HG03066 (cell line): ENCODE results near the gene CMIP.
"Not testable (repeated sequence)": the region's sequence is repeated elsewhere in the genome, so short reads cannot be mapped to it uniquely, and the experiment has no call there.

Experiments used
- ATAC-seq: cut with Tn5 transposase; IDR thresholded peaks from one replicate; pipeline ENCODE4 v1.9.1; 2021; ENCODE audit warnings: low read depth; ENCODE audit not compliant: unreplicated experiment

The CMIP gene

GRCh38 chr16:81444448-81445121 is at the start of gene CMIP:
Gene CMIP, plus strand, starts transcription at chr16:81444808.
- peak; percentile 74 for ATAC-seq

- ATAC-seq, result no peak
Measured at GRCh38 chr16:81394966-81395655, 49.5 kb upstream of the CMIP start.

GRCh38 chr16:81397058-81397878 is 47.3 kb upstream of the CMIP start:
- ATAC-seq, result no peak

DNA sequence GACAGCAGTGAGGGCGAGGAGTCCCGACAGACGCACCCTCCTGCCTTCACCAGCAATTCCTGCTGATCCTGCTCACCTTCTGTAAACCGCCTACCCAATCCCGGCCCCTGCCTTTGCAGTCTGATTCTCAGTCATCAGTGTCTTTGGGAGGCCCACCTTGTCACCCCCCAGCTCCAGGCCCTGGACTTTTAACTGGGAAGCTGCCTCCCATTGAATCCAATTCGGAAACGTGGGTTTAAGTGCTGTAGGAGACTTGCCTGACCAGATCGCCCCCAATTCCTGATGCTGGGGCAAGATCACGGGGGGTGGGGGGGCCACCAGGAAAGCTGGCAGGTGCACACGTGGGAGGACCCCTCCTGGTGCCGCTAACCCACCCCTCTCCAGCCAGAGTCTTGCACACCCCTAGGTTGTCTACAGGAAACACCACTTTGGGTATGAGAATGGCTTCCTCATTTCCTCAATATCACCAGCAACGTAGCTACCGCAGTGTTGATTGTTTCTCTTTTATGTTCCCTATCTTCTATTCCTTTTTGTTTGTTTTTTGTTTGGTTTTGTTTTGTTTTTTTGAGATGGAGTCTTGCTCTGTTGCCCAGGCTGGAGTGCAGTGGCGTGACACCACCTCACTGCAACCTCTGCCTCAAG is 46.6 kb upstream of the CMIP start:
- ATAC-seq, result no peak

- no peak for ATAC-seq
Measured at GRCh38 chr16:81399909-81400308, 44.7 kb upstream of the CMIP start.

DNA sequence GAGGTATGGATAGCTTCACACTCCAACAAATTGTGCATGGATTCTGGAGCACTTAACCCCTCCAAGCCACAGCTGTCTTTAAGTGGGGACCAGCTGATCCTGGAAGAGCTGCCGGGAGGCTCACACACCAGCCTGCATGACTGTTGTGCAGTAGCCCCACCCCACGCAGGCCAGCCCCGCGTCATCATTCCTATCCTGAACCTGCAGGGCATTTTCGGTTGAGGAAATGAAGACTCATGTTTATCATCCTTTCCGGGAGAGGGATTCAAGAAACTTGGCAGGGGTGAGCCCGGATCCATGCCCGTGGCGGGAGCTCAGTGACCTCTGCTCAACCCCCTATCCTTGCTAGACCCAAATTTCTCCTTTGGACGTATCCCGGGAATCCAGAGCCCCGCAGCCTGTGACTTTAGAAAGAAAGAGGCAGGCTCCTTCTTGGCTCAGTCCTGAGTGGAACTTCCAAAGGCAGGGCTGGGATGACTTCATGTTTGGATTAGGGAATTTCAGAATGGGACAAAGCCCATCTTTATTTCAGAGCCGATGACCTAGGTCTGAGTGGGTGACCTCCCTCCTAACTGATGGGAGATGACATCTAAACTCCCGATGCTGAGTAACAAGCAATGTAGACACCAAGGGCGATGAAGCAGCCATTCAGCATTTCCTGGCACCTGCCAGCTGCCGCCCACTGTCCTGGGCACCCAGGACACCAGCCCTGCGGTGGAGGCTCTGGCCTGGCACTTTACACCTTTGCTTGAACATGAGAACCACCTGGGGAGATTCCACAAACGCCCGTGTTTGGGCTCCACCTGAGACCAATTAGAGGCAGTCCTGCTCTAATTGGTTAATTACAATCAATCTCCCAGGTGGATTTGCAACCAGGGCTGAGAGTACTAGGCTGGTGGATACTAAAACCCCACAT is 43.3 kb upstream of the CMIP start:
- ATAC-seq, result no peak

DNA sequence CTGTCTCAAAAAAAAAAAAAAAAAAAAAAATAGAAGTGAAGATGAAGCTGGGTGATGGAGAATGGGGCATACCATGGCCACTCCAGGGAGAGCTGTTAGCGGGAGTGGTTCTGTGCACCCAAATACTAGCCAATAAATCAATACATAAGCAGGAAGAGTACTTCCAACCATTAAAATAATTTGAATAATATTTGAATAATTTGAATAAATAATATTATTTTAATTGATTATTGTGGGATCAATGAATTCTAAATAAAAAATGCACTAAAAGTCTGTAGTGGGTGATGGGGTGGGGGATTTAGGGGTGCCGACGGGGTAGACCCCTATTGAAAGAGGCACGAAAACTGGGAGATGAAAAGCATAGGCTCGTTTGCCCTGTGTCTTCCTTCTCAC is 41.4 kb upstream of the CMIP start:
- ATAC-seq, result no peak

DNA sequence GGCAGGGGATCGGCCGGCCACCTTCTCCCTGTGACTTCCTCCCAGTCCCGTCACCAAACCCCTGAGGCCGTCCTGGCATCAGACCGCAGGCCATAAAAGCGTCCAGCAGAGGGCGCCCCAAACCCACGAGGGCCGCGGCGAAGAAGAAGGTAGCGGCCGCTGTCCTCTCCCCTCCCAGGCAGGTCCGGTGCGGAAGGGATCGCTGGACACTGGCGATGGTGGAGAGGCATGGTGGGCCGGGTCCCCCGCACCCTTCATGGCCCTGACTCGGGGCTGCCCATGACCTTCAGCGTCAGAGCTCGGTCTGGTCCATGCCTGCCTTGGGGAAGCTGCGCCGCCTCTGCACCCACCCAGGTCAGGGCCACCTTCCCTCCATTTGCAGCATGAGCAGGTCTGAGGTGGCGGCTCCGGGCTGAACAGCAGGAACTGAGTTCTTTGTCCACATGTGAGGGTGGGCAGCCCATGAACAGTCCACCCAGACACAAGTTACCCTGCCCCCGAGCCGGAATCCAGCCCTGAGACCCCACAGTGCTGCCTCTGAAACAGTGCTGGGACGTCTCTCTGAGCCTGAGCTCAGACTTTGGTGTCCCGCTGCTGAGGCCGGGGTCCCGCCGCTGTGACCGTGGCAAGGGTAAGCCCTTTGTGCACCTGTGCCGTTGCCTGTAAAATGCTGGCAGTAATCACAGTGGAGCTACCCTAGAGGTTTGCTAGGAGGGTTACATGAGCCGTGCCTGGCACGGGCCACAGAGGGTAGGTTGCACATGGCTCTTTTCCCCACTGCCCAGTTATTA is 40.8 kb upstream of the CMIP start:
- ATAC-seq, result peak; percentile 84

- ATAC-seq, result not testable (repeated sequence)
Measured at GRCh38 chr16:81405002-81405401, 39.6 kb upstream of the CMIP start.

DNA sequence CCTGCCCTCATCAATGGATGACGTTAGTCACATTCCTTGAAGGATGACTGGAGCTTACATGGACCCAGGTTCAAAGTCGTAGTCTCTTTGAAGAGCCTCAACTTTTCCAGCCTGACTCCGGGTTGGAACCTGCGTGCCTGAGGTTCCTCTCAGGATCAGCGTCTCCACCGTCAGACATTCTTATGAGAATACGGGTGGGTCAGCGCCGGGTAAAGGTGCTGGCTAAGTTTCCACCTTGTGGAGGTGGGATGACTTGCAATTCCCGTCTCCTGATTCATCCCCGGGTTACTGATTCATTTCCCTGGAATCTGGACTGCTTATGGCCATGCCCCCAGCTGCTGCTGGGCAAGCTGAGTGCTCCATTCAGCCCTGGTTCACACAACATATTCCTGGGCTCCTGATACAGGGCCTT is 38.9 kb upstream of the CMIP start:
- no peak for ATAC-seq

DNA sequence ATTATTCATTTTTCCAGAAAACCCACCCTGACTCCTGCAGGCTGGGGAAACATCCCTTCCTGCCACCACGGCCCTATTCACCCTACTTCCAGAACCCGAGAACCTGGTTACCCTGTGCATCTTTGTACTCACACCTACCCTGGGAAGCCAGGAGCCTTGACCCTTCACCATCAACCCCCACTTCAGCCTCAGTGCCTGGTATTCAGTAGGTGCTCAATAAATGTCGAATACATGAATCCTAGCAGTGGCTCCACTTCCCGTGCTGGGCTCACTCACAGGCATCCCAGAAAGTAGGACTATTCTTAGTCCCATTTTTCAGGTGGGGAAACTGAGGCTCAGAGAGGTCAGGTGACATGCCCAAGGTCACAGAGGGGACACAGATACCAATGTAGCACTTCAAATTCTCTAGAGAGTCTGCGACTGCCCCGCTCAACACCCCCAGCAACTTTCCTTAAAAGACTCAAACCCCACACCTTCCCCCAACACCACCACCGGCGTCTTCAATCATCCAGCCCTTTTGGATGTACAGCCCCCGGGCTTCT is 36.1 kb upstream of the CMIP start:
- ATAC-seq, result no peak

DNA sequence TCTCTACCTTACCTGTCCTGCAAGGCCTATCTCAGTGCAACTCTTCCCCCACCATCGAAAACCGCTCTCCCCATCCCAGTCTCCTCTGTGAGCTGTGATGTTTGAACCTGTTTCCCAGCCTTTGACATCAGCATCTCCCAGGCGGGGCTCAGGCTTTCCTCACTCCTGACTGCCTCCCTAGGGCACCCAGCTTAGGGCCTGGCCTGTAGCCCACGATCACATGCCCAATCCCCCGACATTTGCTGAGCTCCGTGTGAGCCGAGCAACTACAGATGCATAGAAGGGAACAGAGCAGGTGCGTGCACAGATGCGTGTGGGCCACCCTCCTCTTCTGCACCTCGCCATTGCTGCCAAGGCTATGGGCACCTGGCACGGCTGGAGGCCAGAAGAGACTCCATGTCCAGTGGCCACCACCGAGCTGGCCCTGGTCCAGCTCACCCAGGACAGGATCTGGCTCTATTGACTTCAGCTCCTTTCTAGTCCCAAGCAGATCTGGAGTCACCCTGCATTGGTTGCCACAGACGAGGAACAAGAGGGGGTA is 35.5 kb upstream of the CMIP start:
- no peak for ATAC-seq

- no peak for ATAC-seq
Measured at GRCh38 chr16:81410643-81411293, 33.8 kb upstream of the CMIP start.

DNA sequence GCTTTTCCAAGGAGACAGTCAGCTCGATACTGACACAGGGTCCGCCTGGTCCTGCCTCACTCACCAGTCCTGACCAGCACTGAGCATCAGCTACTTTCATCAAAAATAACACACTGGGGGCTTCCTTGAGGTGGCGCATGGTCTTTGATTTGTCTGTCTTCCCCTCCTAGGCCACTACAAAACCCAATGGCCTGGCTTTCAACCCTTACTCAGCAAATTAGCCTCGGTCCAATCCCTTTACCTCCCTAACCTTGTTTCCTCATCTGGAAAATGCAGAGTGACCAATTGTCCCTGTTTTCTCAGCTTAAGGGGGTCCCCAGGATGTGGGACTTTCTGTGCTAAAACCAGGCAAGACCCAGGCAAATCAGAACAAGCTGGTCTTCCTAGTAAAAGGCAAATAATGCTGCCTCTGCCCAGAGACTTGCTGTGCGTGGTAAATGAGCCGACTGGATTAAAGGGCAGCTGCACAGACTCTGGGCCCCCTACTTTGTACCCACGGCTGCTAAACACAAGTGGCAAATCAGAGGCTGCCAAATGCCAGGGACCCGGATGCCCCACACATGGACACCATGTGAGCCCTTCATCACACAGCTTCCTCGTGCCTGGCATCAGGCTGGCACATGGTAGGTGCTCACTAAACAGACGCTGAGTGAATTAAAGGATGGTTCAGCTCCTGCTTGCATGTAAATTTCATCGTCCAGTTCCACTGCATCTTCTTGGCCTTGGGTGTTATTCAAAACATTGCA is 31.2 kb upstream of the CMIP start:
- no peak for ATAC-seq

DNA sequence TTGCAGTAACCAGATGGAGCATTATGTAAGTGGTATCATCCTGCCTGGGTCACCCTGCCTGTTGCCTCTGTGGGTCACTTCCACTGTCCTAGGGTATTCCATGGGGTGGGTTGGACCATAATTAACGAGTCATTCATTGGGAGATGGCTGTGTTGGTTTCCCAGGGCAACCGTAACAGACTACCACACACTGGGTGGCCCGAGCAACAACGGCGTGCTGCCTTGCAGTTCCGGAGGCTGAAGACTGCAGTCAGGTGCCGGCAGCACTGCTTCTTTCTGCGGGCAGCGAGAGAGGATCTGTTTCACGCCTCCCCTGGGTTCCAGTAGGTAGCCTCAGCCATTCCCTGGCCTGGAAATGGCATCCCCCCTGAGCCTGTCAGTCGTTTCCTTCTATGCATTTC is 28.9 kb upstream of the CMIP start:
- no peak for ATAC-seq

- ATAC-seq, result no peak
Measured at GRCh38 chr16:81416749-81417148, 27.9 kb upstream of the CMIP start.

DNA sequence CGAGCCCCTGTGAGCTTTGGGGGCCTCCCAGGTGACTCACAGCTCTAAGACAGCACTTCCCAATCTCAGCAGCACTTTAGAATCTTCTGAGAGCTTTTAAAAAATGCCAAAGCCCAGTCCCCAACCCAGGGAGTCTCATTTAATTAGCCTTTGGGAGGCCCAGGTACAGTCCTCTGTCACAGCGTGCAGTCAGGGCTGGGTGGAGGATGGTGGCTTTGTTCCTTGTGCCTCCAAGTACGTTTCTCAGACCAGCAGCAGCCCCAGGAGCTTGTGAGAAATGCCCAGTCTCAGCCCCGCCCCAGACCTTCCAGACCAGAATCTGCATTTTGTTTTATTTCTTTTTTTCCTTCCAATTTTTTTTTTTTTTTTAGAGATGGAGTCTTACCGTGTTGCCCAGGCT is 27.4 kb upstream of the CMIP start:
- no peak for ATAC-seq

DNA sequence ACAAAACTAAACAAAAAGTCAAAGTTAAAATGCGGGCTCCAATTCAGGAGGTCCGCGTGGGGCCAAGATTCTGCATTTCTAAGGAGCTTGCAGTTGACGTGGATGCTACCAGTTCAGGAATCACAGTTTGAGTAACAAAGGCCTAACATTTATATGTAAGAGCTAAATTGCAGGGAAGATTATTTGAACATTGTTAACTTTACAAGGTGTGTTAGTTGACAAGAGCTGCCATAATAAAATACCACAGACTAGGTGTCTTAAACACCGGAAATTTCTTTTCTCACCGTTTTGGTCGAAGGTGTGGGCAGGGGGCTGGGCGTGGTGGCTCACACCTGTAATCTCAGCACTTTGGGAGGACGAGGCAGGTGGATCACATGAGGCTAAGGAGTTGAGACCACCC is 24.8 kb upstream of the CMIP start:
- ATAC-seq, result no peak
